OCI-LY1 (cell line): ENCODE data around the gene CAMK2A.

Experiments used
- CTCF ChIP-seq: fragments of 200-600 bp; sonication (generic), shearing (Covaris generic); IDR thresholded peaks from 2 replicates; pipeline ENCODE4 v1.5.1; 2017; ENCODE audit warnings: mild to moderate bottlenecking, antibody characterized with exemption, low read length, moderate library complexity, mixed read lengths
- EZH2 ChIP-seq: fragments of 200-600 bp; sonication (generic), shearing (Covaris generic); IDR thresholded peaks from 2 replicates; pipeline ENCODE4 v1.8.0; 2017; ENCODE audit warnings: borderline replicate concordance, mixed run types, mild to moderate bottlenecking, antibody characterized with exemption, low read length, moderate library complexity, mixed read lengths

- no peak for TF ChIP-seq CTCF
- TF ChIP-seq EZH2, result no peak
These were observed 12.9 kb upstream of the CAMK2A start, which contains the start of gene ARSI for GRCh38 chr5:150302301-150303069.
